DMS53 treated with DMSO at 0.1 percent for 48 hours (cell line): ENCODE data around the gene PARD6G.
"Not testable (repeated sequence)": the region's sequence is repeated elsewhere in the genome, so short reads cannot be mapped to it uniquely, and the experiment has no call there.

Experiments
- DNase-seq: peaks from one replicate; lab custom pipeline; 2025; ENCODE audit not compliant: unreplicated experiment; lab: John Stamatoyannopoulos, UW

The PARD6G gene

DNA sequence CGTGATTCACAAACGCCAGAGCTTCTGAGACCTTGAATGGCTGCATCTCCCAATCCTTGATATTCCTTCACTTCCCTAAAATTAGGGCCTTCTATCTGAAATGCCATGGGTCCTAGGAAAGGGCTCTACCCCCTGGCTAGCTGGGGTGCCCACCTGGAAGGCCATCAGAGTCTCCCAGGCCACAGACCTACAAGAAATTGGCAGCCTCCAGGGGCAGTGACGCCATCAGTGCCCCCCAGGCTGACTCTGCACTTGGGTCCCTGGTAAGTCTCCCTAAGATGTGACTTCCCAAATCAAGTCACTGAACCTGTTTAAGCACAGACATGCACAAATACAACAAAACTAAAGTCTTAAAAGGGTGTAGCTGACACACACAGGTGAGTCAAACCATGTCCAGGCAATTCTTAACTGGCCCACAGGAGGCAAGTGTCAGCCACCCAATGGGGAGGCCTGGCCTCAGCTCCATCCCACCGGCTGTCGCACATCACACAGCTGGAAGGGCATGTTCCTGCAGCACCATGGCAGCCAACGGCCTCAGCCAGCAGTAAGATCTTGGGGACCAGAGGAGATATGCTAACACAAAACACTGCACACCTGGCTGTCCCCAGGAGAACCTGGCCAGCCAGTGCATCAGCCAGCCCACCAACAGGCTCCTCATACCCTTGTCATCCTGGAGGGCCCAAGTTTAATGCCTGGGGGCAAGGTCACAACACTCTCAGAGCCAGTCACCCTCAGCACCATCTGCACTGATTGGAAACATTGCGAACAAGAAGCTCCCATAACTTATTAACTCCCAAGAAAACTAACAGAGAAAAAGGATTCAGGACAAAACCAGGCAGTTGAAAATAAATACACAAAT, 5.2 kb downstream of the PARD6G start:
- no peak for DNase-seq

GRCh38 chr18:80239830-80240229, 7.5 kb downstream of the PARD6G start:
- DNase-seq: no peak

GRCh38 chr18:80238651-80239260, 8.6 kb downstream of the PARD6G start:
- DNase-seq: no peak

- DNase-seq: not testable (repeated sequence)
These were observed 9.8 kb downstream of the PARD6G start for GRCh38 chr18:80237519-80237918.

- no peak for DNase-seq
These were observed 12.9 kb downstream of the PARD6G start for GRCh38 chr18:80234398-80234797.

GRCh38 chr18:80233899-80234298, 13.4 kb downstream of the PARD6G start:
- no peak for DNase-seq

- DNase-seq: no peak
These were observed 14.0 kb downstream of the PARD6G start for GRCh38 chr18:80233201-80233835.

GRCh38 chr18:80232710-80233109, 14.6 kb downstream of the PARD6G start:
- DNase-seq: no peak

- no peak for DNase-seq
These were observed 15.3 kb downstream of the PARD6G start for GRCh38 chr18:80232030-80232429.

- no peak for DNase-seq
These were observed 15.7 kb downstream of the PARD6G start for GRCh38 chr18:80231616-80232015.

DNA sequence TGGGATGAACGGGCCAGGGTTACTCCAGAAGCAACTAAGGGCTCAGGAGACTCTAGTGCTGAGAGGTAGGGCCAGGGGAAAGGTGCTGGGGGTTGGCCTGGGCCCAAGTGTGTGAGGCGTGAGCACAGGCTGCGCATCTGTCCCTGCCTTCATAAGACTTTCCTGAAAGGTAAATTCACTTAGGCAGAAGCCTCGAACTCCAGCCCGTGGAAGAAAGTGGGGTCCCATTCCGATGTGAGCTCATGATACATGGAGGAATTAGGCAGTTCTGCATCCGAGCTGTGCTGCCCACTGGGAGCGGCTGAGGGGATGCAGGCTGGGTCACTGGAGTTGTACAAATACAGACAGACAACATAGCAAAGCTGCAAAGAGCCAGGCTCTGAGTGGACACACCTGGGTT, 16.2 kb downstream of the PARD6G start:
- no peak for DNase-seq

- DNase-seq: no peak
These were observed 17.3 kb downstream of the PARD6G start for GRCh38 chr18:80229766-80230745.

DNA sequence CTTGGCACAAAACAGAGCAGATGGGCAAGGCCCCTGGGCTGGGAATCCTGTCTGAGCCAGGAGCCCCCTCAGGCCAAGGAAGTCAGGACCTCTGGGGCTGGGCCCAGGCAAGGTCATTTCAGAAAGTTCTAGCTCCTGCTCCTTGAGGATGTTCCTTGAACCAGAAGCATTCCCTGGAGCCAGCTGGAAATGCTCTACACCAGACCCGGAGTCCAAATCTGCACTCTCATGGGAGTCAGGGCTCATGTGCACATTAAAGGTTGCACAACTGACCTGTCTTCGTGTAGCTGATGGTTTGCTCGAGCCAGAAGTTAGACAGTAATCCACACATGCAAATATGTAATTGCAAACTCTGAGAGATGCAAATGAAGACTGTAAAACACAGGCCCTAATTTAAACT, 18.0 kb downstream of the PARD6G start:
- DNase-seq: no peak

- no peak for DNase-seq
These were observed 19.1 kb downstream of the PARD6G start for GRCh38 chr18:80228051-80228848.

GRCh38 chr18:80227472-80227871, 19.8 kb downstream of the PARD6G start:
- no peak for DNase-seq

GRCh38 chr18:80225685-80226084, 21.6 kb downstream of the PARD6G start:
- DNase-seq: no peak

DNA sequence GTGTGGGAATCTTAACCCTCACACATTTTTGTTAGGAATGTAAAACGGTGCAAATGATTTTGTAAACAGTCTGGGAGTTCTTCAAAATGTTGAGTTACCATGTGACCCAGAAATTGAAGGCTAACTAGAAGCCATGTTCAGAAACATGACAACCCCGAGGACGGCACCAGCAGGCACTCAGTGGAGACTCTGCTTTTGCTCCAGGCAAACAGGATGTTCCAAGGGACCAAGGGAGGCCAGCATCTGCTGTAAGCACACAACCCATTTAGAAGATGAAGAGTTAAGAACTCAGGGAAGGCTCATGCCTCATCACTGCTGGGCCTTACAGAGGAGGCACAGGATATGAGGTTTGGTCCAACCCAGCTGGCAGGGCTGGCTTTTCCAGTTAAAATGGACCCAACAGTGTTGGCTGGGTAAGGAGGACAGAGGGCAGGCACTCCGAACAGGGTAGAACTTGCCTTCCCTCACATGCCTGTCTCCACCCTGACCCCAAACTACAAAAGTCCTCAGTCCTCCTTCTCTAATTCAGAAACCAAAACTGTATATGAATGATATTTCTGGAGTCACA, 23.6 kb downstream of the PARD6G start:
- DNase-seq: no peak

- DNase-seq: not testable (repeated sequence)
These were observed 27.8 kb downstream of the PARD6G start for GRCh38 chr18:80219488-80219887.

GRCh38 chr18:80218341-80219227, 28.7 kb downstream of the PARD6G start:
- no peak for DNase-seq
